GM12873 (cell line): ENCODE results near the gene SEMA5B.

Experiments used
- CTCF ChIP-seq: IDR thresholded peaks from 2 replicates; pipeline ENCODE4 v1.5.1; 2012; ENCODE audit warnings: low read depth, mild to moderate bottlenecking, moderate library complexity, low read length, control low read depth; ENCODE audit not compliant: insufficient read depth; ENCODE audit errors: missing control alignments

The SEMA5B gene

DNA sequence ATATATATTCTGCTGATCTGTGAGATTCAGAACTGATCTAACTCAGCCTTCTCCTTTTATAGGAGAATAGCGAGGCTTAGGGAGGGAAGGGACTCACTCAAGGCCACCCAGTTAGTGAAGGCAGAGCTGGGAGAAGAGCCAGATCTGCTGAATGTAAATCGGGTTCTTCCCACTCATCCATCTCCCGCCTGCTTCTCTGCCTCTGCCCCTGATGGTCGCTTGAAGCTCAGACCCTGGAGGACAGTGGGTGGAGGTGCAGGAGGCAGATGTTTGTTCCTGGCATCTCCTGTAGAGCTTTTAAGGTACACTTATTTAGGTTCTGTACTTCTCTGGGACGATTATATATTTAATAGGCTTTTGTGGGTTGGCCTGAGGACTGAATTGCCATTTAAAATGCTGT, 43.6 kb upstream of the SEMA5B start:
- TF ChIP-seq CTCF: peak; percentile 22

DNA sequence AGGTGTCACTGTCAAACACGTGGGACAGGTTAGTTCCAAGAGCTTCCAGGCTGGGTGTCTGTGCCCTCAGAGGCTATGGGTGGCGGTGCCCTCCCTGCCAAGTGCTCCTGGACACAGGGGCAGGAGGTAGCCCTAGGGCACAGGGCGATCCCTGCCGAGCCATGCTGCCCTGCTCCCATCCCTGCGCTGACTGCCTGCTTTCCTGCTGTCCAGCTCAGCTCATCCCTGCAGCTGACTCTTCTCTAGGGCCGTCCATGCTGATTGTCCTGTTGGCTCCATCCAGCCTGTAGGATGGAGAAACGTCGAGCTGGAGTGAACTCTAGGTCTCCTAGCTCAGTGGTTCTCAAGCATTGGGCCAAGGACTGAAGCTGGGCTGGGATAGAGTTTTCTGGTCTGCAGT, 42.9 kb upstream of the SEMA5B start:
- no peak for TF ChIP-seq CTCF

DNA sequence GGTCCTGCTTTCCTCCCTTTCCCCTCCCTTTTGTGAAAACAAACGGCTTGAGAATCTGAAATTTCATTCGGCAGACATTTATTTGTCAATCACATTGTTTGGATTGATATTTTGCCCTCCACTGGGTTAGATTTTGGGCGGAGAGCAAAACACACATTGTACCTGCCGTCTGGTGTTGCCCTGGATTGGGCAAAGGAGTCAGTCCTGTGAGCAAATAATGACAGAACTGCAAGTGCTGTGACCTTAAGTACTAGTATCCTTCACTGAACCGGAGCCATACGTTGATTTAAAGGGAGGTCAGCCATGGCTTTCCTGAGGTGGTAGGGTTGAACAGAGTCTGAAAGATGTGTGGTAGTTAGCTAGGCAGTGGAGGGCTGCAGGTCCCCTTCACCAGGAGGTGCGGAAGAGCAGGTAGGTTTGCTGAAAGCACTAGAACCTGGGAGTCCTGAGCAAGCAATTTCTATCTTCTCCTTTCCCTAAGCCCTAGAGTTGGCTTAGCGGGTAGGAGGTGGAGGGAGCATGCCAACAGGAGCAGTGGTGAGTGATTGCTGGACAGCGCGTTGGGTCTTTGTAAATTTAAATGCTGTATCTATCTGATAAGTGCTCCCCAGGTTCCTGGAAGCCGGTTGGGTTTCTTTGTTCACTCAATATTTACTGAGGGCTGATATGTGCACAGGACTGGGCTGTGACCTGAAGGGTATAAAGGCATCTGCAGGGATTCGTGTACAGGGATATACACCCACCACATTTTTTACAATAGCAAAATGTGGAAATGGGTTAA, 41.2 kb upstream of the SEMA5B start:
- TF ChIP-seq CTCF: no peak

- TF ChIP-seq CTCF: no peak
These were observed 40.4 kb upstream of the SEMA5B start for GRCh38 chr3:123067689-123068600.

- no peak for TF ChIP-seq CTCF
These were observed 39.5 kb upstream of the SEMA5B start, which contains the start of gene PDIA5 for GRCh38 chr3:123066896-123067688. PDIA5 (plus strand) TSS chr3:123067025; CDS start chr3:123067165, 140 bp downstream.

DNA sequence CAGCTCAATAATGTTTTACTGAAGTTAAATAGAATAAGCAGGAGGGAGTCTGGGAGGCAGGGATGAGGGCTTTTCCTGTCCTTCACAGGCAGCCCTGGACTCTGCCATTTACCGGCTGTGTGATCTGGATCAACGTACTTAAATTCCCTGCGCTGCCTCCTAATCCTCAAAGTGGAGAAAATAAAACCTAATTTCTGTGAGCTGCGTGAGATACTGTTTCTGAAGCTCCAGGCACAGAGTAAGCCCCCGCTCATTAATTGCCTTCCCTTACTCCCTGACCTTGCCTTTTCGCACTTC, 39.0 kb upstream of the SEMA5B start:
- no peak for TF ChIP-seq CTCF
